Measurements from ENCODE around the gene HIVEP1. TPM values are rescaled to one million over a fixed set of nuclear protein-coding genes. Genes with fewer than 3 reads are reported as not detected.

Gene HIVEP1
- total and polyA plus RNA-seq, 2 of the 8 experiments (the other 6 are each of a cell fraction or from before 2014, with no cell fraction given): 22.6 to 23.1 TPM

GRCh38 chr6:11968241-11968806 is 43.8 kb upstream of the HIVEP1 start (continued):
- TF ChIP-seq MAX (IDR thresholded peaks at IDR 0.05) (no peak), CTBP2 (IDR thresholded peaks at IDR 0.05; ENCODE audit: borderline replicate concordance, insufficient read depth, insufficient read length, low read length) (no peak), SP1 (IDR thresholded peaks at IDR 0.05; ENCODE audit: low read depth, low read length) (no peak), EGR1 (IDR thresholded peaks at IDR 0.05; ENCODE audit: borderline replicate concordance, low read depth, low read length) (no peak), SAP30 (IDR thresholded peaks at IDR 0.05; ENCODE audit: insufficient read depth, insufficient replicate concordance, low read length) (no peak), NANOG (IDR thresholded peaks at IDR 0.05; ENCODE audit: insufficient read depth, low read depth, low read length, poor library complexity, severe bottlenecking) (no peak), PHF8 (conservative IDR thresholded peaks at IDR 0.05; ENCODE audit: low read depth, low read length) (no peak), RXRA (IDR thresholded peaks at IDR 0.05; ENCODE audit: insufficient read depth, low read depth, low read length) (no peak), CHD2 (IDR thresholded peaks at IDR 0.05; ENCODE audit: low read length) (no peak), RBBP5 (IDR thresholded peaks at IDR 0.05; ENCODE audit: borderline replicate concordance, low read depth, low read length) (no peak)
